SIG-M5 (cell line): ENCODE data around the gene IFI16.
A peak's percentile ranks its signal among the peaks of the same experiment; 100 is the strongest.
"Not testable (repeated sequence)": the region's sequence is repeated elsewhere in the genome, so short reads cannot be mapped to it uniquely, and the experiment has no call there.

Experiments
- DNase-seq: peaks from one replicate; lab custom pipeline; 2025; lab: John Stamatoyannopoulos, UW

Gene IFI16

GRCh38 chr1:159009704-159010361 lies at the start of gene IFI16:
IFI16 (plus strand) TSS chr1:159009907; CDS start chr1:159014681, 4,774 bp downstream.
- DNase-seq: peak; percentile 92

DNA sequence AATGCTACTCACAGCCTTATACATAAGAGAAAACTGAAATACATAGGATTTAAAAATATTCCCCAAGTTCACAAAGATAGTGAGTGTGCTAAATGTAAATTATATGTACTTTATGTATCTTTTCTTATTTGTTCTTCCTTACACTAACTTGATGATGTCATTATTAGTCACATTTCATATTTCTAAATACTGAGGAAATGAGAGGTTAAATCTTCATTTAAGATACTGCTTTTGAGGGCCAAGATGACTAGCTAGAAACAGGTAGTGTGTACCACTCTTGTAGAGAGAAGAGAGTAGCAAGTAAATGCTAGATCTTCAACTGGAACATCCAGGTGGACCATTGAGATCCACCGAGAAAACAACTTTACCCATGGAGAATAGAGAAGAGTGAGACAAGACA lies 48.5 kb upstream of the IFI16 start:
- no peak for DNase-seq

GRCh38 chr1:158962983-158963382 lies 46.7 kb upstream of the IFI16 start:
- no peak for DNase-seq

DNA sequence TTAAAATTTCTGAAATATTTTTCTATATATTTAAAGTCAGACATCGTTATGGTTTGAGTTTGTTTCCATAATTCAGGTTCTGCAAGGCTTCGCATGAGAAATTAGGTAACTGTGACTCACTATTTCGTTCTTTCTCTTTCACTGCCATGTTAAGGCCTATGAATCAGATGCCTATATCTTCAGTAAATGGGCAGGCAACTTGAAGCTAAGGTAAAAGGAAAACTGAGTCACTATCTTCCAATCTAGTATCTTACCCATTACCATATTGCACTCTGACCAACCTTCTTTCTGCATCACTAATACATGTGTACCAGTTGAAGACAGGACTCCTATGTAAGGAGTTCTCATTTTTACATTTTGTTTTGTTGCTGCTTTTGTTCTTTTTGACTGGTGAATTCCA lies 40.5 kb upstream of the IFI16 start:
- DNase-seq: no peak

- no peak for DNase-seq
Observed at GRCh38 chr1:158969855-158970254, 39.9 kb upstream of the IFI16 start.

DNA sequence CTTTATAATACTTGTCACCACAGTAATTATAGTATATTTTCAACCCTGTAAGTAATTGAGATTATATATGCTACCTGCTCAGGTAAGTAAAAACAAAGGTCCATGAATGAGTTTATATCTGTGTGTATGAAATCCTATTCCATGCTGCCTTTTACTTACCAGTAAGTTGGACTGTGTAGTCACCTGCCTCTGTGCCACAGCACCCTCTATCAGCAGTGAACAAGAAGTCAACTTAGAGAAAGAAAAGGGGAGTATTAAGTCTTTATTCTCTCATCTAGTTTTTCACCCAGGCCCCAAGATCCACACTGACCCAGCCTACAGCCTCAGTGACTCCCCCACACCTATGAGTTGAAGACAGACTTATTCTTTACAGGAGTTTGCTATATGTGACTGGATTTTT lies 36.9 kb upstream of the IFI16 start:
- no peak for DNase-seq

DNA sequence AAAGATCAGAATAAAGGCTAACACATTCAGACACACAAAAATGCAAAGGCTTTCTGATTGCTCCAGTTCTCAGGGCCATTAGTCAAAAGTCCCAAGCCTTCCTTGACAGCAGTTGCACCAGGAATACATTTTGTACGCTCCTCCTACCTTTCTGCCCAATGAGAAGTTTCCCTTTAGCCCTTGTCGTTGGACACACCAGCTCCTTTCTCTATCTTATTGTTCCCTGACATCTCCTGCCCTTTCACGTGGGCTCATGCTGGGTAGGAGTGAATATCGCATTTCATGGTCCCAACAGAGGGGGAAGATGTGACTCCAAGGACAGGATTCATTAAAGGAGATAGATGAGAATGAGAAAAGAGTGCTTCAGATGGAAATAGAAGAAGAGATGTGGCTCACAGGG lies 33.5 kb upstream of the IFI16 start:
- no peak for DNase-seq

GRCh38 chr1:158978730-158979129 lies 31.0 kb upstream of the IFI16 start:
- DNase-seq: no peak

- no peak for DNase-seq
Observed at GRCh38 chr1:158979229-158979628, 30.5 kb upstream of the IFI16 start.

GRCh38 chr1:158983235-158983634 lies 26.5 kb upstream of the IFI16 start:
- DNase-seq: no peak

- DNase-seq: no peak
Observed at GRCh38 chr1:158984386-158984785, 25.3 kb upstream of the IFI16 start.

DNA sequence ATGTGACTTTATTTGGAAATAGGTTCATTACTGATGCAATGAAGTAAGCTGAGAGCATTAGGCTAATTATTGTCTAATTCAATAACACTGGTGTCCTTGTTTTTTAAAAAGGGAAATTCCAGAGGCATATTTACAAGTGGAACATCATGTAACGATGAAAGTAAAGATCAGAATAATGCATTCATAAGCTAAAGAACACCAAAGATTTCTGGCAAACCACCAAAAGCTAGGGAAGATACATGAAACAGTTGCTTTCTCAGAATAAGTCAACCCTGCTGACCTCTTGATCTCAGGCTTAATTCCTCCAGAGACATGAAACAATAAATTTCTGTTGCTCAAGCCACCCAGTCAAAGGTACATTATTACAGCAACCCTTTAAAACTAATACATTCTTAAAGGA lies 20.3 kb upstream of the IFI16 start:
- no peak for DNase-seq

DNA sequence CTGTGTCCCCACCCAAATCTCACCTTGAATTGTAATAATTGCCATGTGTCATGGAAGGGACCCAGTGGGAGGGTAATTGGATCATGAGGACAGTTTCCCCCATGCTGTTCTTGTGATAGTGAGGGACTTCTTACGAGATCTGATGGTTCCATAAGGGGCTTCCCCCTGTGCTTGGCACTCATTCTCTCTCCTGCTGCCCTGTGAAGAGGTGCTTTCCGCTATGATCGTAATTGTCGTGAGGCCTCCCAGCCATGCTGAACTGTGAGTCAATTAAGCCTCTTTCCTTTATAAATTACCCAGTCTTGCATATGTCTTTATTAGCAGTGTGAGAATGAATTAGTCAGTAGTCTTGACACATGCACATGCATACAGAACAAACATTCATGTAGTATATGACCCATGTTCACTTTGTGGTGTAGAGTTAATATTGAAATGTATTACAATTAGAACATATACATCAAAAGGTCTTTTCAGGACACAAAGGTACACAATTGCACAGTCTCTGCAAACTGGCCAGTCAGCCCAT lies 16.9 kb upstream of the IFI16 start:
- DNase-seq: no peak

DNA sequence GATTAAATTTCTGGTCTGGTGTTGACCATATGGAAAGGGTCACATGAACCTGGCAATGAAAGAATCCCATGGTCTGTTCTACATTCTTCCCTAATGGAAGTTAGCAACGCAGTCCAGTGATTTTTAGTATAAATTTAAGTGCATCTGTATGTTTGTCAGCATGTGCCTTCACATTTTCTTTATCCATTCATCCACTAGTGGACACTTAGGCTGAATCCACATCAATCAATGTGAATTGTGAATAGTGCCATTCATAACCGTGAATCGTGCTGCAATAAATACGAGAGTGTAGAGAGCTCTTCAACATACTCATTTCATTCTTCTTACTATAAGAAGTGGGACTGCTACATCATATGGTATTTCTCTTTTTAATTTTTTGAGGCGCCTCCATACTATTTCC lies 12.7 kb upstream of the IFI16 start:
- DNase-seq: no peak

DNA sequence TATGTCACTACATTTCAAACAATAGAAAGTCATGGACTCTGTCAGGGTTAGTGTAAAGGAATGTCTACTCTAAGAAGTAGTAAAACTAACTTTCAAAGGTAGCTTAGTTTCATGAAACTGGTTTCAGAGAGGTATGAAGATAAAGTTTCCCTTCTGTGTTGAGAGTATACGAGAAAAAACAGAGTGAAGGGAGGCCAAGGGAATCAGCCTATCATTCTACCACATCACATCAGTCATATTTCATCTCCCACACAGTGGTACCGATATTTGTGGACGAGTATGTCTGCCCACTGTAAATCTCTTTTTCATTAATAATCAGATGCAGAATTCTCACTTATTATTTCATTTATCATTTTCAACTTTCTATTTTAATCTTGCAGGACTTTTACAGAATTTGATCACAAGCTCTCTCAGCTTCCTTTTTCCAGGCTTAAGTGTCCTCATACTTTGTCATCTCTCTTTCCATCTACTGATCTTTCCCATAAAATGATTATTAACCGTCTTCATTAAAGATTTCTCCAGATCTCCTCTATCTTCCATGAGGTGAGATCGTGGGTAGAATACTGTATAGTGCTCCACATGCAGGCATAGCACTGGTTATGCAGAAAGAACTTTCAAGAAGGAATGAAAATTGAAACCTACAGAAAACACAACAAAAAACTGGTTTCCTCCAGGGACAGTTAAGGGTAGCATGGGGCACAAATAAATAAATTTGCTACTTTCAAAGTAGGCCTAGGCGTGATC lies 11.5 kb upstream of the IFI16 start:
- DNase-seq: no peak

- DNase-seq: no peak
Observed at GRCh38 chr1:158998781-158999161, 10.9 kb upstream of the IFI16 start.

DNA sequence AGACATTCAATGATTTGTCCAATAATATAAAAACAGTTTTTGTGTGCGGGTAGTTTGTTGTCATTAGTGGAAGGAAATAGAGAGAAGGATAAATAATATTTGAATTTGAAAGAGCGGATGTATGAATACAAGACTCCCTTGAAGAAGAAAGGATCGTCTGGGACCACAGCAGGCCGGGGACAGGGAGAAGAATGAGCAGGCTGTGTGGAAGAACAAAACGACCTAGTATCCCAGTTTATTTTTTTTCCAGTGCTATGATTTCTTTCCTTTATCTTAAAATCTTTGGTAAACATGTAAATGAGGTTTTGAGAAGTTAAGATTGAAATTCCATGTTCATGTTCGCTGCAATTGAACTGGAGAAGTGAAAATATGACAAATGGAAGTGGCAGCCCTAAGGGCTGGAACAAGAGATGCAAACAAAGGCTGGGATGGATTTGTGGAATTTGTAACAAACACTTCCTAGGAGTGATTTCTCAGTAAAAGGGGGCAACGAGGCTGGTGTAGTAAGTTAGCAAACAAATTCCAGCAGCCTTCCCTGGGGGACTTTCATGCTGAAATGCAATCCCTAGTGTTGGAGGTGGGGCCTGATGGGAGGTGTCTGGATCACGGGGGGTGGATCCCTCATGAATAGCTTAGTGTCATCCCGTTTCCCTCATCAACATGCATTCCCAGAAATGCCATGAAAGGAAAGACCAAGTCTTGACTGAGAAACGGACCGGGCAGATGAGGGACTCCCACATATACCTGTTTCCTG lies 10.2 kb upstream of the IFI16 start:
- no peak for DNase-seq

GRCh38 chr1:159000070-159000409 lies 9.7 kb upstream of the IFI16 start:
- no peak for DNase-seq

GRCh38 chr1:159000625-159001024 lies 9.1 kb upstream of the IFI16 start:
- no peak for DNase-seq

DNA sequence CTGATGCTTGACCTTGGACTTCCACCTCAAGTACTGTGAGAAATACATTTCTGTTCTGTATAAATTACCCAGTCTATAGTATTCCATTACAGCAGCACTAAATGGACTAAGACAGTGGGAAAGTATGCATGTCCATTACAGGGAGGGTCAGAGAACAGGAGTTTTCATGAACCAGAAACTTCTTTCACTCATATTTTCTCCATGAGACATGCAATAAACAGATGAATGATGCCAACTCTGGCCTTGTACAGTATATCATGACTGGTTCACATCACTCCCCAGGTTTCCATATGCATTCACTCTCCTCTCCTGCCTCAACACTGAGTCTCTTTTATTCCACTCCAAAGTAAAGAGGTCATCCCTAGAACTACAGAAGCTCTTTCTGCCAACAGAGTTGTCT lies 4.5 kb upstream of the IFI16 start:
- DNase-seq: no peak

DNA sequence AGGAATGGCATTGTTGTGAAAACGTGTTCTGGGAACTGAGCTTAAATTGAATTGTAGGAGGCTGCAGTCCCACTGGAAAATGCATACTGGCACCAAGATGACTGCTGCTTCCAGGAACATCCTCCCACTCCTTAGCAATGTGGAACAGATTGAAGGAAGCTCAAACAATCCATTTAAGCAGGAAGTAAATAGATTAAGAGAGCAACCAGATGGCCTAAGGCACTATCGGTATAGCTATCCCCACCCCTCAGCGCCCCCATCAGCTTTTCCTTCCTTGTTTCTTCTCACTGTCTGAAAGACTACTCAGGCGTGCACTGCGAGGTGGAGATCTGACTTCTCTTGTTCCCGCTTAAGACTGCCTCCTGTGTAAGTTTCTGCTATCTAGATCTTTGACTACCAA lies 4.0 kb upstream of the IFI16 start:
- DNase-seq: no peak

DNA sequence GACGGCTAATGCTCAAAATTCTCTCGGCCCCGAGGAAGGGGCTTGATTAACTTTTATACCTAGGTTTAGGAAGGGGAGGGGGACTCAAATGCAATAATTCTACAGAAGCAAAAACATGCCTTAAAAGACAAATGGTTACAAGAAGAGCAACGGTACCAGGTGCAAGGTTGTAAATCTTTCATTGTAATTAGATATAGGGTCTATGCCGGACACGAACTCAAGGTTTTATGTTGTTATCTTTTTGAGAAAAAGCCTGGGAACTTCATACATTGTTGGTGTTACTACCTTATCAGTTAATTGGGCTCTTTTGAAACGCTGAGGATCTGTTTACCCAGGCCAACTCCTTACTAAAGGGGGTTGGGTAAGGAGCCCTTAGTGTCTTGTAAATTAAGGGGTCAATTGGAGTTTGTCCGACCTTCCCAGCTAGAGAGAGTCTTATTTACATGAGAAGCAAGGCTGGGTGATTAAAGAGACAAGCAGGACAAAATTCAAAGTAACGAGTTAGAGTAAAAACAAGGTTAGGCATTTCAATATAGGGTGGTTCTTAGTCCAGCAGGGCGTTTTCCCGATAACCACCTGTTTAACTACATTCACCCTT lies 3.4 kb upstream of the IFI16 start:
- DNase-seq: not testable (repeated sequence)

DNA sequence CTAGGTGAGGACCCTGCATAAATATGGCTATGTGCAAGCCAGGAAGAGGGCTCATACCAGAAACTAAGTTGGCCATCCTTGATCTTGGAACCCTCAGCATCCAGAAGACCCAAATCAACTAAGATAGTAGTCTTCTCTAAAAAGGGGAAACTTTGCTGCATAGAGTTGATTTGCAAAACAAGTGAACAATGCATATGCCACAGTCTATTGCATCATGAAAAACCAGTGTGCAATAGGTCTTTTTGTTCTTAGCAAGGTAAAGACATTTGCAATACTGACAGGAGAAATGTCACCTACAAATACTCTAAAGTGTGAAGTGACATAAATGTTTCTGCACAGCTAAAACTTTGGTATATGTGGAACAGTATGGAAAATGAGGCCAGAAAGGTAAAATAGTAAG lies 2.0 kb upstream of the IFI16 start:
- no peak for DNase-seq
